Measurements from ENCODE around the gene AKAP6. TPM values are rescaled to one million over a fixed set of nuclear protein-coding genes. Genes with fewer than 3 reads are reported as not detected.
A peak's percentile ranks its signal among the peaks of the same experiment; 100 is the strongest.

Gene AKAP6
- total RNA-seq, 1 experiment from 2014 or later: 1.1 TPM

GRCh38 chr14:32702088-32702487, 373.0 kb downstream of the AKAP6 start:
- DNase-seq: no peak
- no peak overlapping the region for H3K14ac ChIP-seq (ENCODE audit: insufficient read depth, low read length)
- no peak overlapping the region for H2BK5ac ChIP-seq (ENCODE audit: insufficient read length, low read length)
- no peak overlapping the region for H3T11ph ChIP-seq (ENCODE audit: low read length)
- Mint-ChIP-seq H3K9me3 (no peaks in the 10 kb centered on the region), H3K27me3 (ENCODE audit: low read depth) (no peaks in the 10 kb centered on the region), H3K36me3 (ENCODE audit: insufficient read depth in 1 of 3, low read depth in 3 of 3) (no peaks in the 10 kb centered on the region), H3K27ac (0 out of 7 replicates have a peak overlapping the region, but pooled peaks of 1 of the 3 experiments have one; percentile 34), H3K4me3 (no peak overlapping the region), H3K4me1 (peaks cover 4 to 8% of the 10 kb centered on the region in 2 experiments)
- no peak overlapping the region for H4K5ac ChIP-seq (ENCODE audit: insufficient read length, low read depth, low read length)
- H4K8ac ChIP-seq (replicated peaks; ENCODE audit: insufficient read length, low read depth, low read length): no peak overlapping the region
- H2BK12ac ChIP-seq (ENCODE audit: insufficient read length, low read depth, low read length): no peak overlapping the region
- H3K9ac ChIP-seq (ENCODE audit: extremely low read depth, insufficient read length, low read length): no peak overlapping the region
- H3K56ac ChIP-seq (ENCODE audit: insufficient read length, low read depth, low read length): no peak overlapping the region
- no peak overlapping the region for H2AFZ ChIP-seq (ENCODE audit: low read length)
- no peak overlapping the region for H2BK20ac ChIP-seq (ENCODE audit: low read depth, low read length, poor library complexity, severe bottlenecking)
- H3K4me1 ChIP-seq (ENCODE audit: insufficient read depth, low read length): no peaks in the 10 kb centered on the region
- no peak overlapping the region for H3K23ac ChIP-seq (ENCODE audit: insufficient read length, low read depth, low read length)
- no peak overlapping the region for H2BK120ac ChIP-seq (ENCODE audit: low read depth, low read length, poor library complexity, severe bottlenecking)
- no peak overlapping the region for H2AK5ac ChIP-seq (ENCODE audit: insufficient read length, low read length)
- no peaks in the 10 kb centered on the region for H3K9me3 ChIP-seq (ENCODE audit: control insufficient read depth, low read depth, low read length)
- H3K4ac ChIP-seq (ENCODE audit: low read depth, low read length): no peak overlapping the region
- no peaks in the 10 kb centered on the region for H3K27me3 ChIP-seq (ENCODE audit: insufficient read depth, low read length)
- no peak overlapping the region for H3K27ac ChIP-seq (ENCODE audit: insufficient read length, low read depth, low read length)
- no peaks in the 10 kb centered on the region for H3K79me2 ChIP-seq (ENCODE audit: insufficient read depth, low read length)
- H3K79me1 ChIP-seq (ENCODE audit: insufficient read depth, low read depth, low read length, poor library complexity, severe bottlenecking): no peaks in the 10 kb centered on the region
- no peak overlapping the region for H3K4me2 ChIP-seq (ENCODE audit: insufficient read depth, insufficient read length, low read length)
- no peaks in the 10 kb centered on the region for H3K23me2 ChIP-seq (ENCODE audit: insufficient read length, low read depth, low read length, poor library complexity, severe bottlenecking)
- no peak overlapping the region for H4K91ac ChIP-seq (ENCODE audit: insufficient read length, low read depth, low read length)
- H4K20me1 ChIP-seq (ENCODE audit: control insufficient read depth, insufficient read depth, insufficient read length): no peaks in the 10 kb centered on the region
- TF ChIP-seq, protein P1, sequence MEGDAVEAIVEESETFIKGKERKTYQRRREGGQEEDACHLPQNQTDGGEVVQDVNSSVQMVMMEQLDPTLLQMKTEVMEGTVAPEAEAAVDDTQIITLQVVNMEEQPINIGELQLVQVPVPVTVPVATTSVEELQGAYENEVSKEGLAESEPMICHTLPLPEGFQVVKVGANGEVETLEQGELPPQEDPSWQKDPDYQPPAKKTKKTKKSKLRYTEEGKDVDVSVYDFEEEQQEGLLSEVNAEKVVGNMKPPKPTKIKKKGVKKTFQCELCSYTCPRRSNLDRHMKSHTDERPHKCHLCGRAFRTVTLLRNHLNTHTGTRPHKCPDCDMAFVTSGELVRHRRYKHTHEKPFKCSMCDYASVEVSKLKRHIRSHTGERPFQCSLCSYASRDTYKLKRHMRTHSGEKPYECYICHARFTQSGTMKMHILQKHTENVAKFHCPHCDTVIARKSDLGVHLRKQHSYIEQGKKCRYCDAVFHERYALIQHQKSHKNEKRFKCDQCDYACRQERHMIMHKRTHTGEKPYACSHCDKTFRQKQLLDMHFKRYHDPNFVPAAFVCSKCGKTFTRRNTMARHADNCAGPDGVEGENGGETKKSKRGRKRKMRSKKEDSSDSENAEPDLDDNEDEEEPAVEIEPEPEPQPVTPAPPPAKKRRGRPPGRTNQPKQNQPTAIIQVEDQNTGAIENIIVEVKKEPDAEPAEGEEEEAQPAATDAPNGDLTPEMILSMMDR (conservative IDR thresholded peaks at IDR 0.05): no peak
- no peak overlapping the region for H3K18ac ChIP-seq (ENCODE audit: insufficient read length, low read depth, low read length)
- no peak overlapping the region for H2BK15ac ChIP-seq (ENCODE audit: low read depth, low read length)

All from H9 (cell line).